Stimulated activated CD4-positive, alpha-beta T cell treated with anti-CD3 and anti-CD28 coated beads, Interleukin-15, amount 100 ng/mL, for 48 hours (primary cell): ENCODE measurements around the gene CWC27.
"Not testable (repeated sequence)": the region's sequence is repeated elsewhere in the genome, so short reads cannot be mapped to it uniquely, and the experiment has no call there.

Experiments
- DNase-seq, 2 donors: peaks; one replicate each; pipeline ENCODE4 v3.0.0-alpha.2; 2020; ENCODE audit warnings: low read depth in 2 of 2

CWC27 gene

GRCh38 chr5:64788156-64788555 is 19.4 kb downstream of the CWC27 start:
- no peak for DNase-seq

- no peak for DNase-seq
Observed at GRCh38 chr5:64789457-64789856, 20.7 kb downstream of the CWC27 start.

GRCh38 chr5:64790210-64790609 is 21.5 kb downstream of the CWC27 start:
- no peak for DNase-seq

DNA sequence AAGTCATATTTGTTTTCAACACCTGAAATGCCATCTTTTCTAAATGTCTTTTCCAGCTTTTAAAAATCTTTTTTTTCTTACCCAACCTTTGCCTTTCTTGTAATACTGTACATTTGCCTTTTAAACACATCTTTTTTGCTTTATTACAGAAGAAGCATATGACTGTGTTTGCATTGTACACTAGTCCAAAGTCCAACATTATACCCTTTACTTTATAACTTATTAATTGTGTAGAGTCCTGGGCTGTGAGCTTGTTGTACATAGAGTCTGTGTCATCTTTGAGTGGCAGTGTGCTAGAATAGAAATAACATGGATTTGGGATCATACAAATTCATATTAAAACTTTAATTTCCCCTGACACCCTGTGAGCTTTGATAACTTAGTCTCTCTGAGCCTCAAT is 23.7 kb downstream of the CWC27 start:
- DNase-seq: no peak

GRCh38 chr5:64794053-64794770 is 25.5 kb downstream of the CWC27 start:
- no peak for DNase-seq

DNA sequence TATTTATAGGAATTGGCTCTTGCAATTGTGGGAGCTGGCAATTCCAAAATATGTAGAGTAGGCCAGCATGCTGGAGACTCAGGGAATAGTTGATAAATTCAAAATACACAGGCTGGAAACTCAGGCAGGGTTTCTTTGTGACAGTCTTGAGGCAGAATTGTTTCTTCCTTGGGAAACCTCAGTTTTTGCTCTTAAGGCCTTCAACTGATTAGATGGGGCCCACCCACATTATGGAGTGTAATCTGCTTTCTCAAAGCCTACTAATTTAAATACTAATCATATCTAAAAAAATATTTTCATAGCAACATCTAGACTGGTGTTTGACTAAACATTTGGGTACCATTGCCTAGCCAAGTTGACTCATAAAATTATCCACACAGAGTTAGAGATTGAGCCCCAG is 27.6 kb downstream of the CWC27 start:
- DNase-seq: no peak

GRCh38 chr5:64800926-64801325 is 32.2 kb downstream of the CWC27 start:
- no peak for DNase-seq

GRCh38 chr5:64806537-64806936 is 37.8 kb downstream of the CWC27 start:
- no peak for DNase-seq

DNA sequence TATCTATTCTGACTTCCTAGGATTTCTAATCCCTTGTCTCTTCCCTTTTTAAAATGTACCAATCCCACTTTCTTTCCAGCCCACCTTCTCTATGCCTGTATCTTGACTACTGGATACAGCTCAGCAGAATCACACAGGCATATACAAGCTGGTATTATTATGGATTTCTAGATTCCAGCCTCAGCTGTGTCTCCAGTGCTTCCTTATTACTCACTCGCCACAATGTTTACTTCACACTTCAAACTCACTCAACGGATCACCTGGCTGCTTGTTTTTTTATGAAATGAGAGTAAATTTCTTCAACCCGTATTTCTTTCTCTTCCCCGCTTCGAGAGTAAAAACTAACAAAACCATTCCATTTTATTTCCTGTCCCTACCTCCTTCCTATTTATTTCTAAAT is 38.8 kb downstream of the CWC27 start:
- no peak for DNase-seq

- DNase-seq: no peak
Observed at GRCh38 chr5:64811050-64811640, 42.4 kb downstream of the CWC27 start.

- DNase-seq: no peak
Observed at GRCh38 chr5:64814073-64814472, 45.3 kb downstream of the CWC27 start.

DNA sequence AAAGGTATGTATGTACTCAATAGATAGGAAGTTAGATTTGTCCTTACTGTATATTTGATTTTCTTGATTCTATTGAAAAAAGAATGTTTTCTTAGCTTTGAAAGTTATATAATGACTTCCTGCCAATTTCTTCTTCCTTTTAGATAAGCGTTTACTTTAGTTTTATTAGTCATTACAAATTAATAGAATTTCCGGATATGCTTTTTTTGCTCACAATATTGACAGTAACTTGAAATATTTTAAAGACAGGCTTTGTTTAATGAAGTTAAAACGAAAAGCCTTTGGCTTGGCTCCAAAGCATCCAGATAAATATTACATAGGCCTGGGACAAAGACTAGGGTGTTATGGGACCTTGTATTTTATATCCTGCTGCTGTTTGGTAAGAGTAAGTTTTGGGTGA is 49.5 kb downstream of the CWC27 start:
- DNase-seq: no peak

GRCh38 chr5:64819345-64819744 is 50.6 kb downstream of the CWC27 start:
- not testable (repeated sequence) for DNase-seq

- DNase-seq: no peak
Observed at GRCh38 chr5:64822320-64822719, 53.6 kb downstream of the CWC27 start.

- no peak for DNase-seq
Observed at GRCh38 chr5:64826541-64826940, 57.8 kb downstream of the CWC27 start.

DNA sequence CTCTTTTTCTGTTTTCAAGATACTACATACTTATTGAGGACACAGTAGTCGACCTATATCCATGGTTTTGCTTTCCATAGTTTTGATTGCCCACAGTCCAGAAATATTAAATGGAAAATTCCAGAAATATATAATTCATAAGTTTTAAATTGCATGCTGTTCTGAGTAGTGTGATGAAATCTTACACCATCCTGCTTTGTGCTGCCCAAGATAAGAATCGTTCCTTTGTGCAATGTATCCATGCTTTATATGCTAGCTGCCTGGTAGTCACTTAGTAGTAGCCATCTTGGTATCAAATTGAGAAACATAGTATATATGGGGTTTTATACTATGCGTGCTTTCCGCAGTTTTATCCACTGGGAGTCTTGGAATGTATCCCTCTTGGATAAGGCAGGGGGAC is 59.0 kb downstream of the CWC27 start:
- no peak for DNase-seq

DNA sequence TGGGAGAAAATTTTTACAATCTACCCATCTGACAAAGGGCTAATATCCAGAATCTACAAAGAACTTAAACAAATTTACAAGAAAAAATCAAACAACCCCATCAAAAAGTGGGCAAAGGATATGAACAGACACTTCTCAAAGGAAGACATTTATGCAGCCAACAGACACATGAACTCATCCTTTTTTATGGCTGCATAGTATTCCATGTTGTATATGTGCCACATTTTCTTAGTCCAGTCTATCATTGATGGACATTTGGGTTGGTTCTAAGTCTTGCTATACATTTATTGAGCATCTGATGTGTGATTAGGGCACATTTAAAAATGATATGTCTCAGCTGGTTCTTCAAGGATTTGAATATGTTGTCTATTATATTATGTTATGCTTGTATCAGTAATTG is 61.9 kb downstream of the CWC27 start:
- not testable (repeated sequence) for DNase-seq

GRCh38 chr5:64831996-64832395 is 63.3 kb downstream of the CWC27 start:
- no peak for DNase-seq

DNA sequence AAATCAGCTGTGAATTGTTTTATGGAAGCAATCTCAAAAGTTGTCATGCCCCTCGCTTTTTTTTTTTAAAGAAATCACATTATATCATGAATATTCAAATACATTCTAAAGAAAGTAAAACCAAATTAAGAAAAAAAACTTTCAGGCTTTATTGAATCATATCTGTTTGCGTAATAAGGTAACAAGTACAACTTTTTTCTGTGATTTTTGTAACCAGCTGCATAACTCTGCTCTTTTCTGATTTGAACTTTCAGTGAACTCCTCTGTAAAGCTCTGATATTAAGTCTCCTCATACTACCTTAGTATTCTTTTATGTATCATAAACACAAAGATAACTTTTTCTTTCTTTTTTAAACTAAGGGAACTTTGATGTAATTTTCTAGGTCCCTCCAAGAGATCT is 65.3 kb downstream of the CWC27 start:
- no peak for DNase-seq

DNA sequence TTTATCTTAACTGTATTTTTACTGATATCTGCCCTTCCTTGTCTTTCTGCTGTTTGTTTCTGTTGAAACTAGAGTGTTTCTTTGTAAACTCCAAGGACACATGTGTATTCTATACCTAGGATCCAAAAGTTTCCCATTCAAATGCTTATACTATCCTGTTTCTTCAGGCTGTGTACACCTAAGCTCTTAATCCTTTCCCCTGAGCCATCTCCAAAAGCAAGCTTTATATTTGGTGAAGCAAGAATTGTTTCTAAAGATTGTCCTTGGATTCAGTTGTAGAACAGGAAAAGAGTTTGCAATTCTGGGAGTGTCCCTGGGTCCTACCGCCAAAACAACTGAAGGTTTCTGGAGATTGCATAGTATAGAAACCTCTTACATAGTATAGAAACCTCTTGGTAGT is 65.9 kb downstream of the CWC27 start:
- no peak for DNase-seq

DNA sequence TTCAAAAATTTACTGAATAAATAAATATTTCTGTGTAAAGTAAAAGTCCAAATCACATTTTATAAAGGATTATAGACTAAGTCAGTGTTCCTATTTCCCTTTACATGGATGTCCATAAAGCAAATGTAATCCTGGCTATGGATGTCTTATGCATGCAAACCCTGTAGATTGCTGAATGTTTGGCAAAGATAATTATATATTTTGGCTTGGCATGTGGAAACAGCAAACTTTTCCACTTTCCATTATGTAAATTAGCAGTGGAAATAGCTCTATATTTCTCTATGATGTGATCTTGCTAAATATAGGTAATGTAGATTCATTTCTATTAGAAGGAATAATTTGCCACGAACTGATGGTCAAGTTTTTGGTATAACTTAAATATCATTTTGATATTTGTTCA is 66.5 kb downstream of the CWC27 start:
- DNase-seq: no peak

GRCh38 chr5:64836190-64836755 is 67.5 kb downstream of the CWC27 start:
- no peak for DNase-seq

GRCh38 chr5:64836786-64837185 is 68.1 kb downstream of the CWC27 start:
- no peak for DNase-seq

DNA sequence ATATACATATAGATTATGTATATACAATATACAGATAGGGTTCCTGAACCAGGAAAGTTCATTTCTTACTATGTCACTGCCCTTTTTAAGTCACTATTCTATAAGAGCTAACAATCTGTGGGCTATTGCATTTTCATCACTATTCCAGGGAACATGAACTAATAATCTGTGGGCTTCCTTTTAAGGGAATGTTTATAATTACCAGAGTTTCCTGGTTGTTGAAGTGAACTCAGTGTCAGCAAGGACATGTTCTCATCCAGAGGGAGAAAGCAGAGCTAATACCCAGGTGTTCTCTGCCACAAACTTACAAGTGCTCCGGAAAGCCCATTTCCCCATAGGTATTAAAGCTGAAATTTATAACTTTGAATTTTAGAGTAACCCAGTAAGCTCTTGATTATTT is 69.6 kb downstream of the CWC27 start:
- DNase-seq: no peak
